CD4-positive, alpha-beta T cell (primary cell): ENCODE results near the gene MSANTD1. TPM values are rescaled to one million over a fixed set of nuclear protein-coding genes. Genes with fewer than 3 reads are reported as not detected.
A peak's percentile ranks its signal among the peaks of the same experiment; 100 is the strongest.
"Not testable (repeated sequence)": the region's sequence is repeated elsewhere in the genome, so short reads cannot be mapped to it uniquely, and the experiment has no call there.

ENCODE experiments used
- ATAC-seq: fragments of 200-7000 bp; cut with Tn5 transposase; one replicate; pipeline ENCODE4 v1.10.0; 2022; ENCODE audit warnings: mild to moderate bottlenecking; ENCODE audit not compliant: poor library complexity
- CTCF ChIA-PET: fragments of 350-600 bp; sonication (Branson Sonifier 250); formaldehyde crosslinking; loops from one replicate; lab custom pipeline; 2021; ENCODE audit warnings: antibody characterized with exemption, inconsistent platforms; lab: Charles Lee
- POLR2A ChIA-PET: fragments of 350-600 bp; sonication (Branson Sonifier 250); formaldehyde crosslinking; loops from one replicate; lab custom pipeline; 2021; ENCODE audit warnings: antibody characterized with exemption, inconsistent platforms; lab: Charles Lee
- DNase-seq, 14 experiments: peaks; one replicate each; pipeline ENCODE4 v3.0.0-alpha.2; 2013 to 2020; ENCODE audit warnings: mixed read lengths in 2 of 14
- H3K27ac ChIP-seq, 2 donors: one replicate each; pipeline versions ENCODE4 v1.5.1 to v1.7.0; 2013; ENCODE audit warnings: low read length in 2 of 2, low read depth in 1 of 2, mild to moderate bottlenecking in 1 of 2
- H3K27me3 ChIP-seq, 2 experiments: 1 replicate in 1 of 2; 2 replicates in 1 of 2; pipeline versions ENCODE4 v1.6.1 to v1.7.0; 2013; ENCODE audit warnings: low read length in 2 of 2, control low read depth in 1 of 2, mild to moderate bottlenecking in 1 of 2, moderate library complexity in 1 of 2; ENCODE audit not compliant: insufficient read depth in 2 of 2, control insufficient read depth in 1 of 2
- H3K36me3 ChIP-seq: one replicate; pipeline ENCODE4 v1.6.1; 2013; ENCODE audit warnings: low read length, control low read depth; ENCODE audit not compliant: insufficient read depth
- H3K4me1 ChIP-seq: one replicate; pipeline ENCODE4 v1.6.1; 2013; ENCODE audit warnings: low read length, control low read depth; ENCODE audit not compliant: insufficient read depth
- H3K4me3 ChIP-seq: one replicate; pipeline ENCODE4 v1.5.1; 2013; ENCODE audit warnings: mild to moderate bottlenecking, low read length, moderate library complexity
- H3K9me3 ChIP-seq, 2 experiments: 1 replicate in 1 of 2; 2 replicates in 1 of 2; pipeline versions ENCODE4 v1.6.1 to v1.7.0; 2013; ENCODE audit warnings: low read length in 2 of 2, mild to moderate bottlenecking in 2 of 2, control low read depth in 1 of 2, moderate library complexity in 1 of 2; ENCODE audit not compliant: control insufficient read depth in 1 of 2, insufficient read depth in 1 of 2
- H3K27ac Mint-ChIP-seq: one replicate; pipeline ENCODE4 v1.8.0; 2020; ENCODE audit warnings: mixed read lengths
- H3K27me3 Mint-ChIP-seq: one replicate; pipeline ENCODE4 v1.8.0; 2021; ENCODE audit warnings: mixed read lengths
- H3K36me3 Mint-ChIP-seq: one replicate; pipeline ENCODE4 v1.8.0; 2021; ENCODE audit warnings: low read depth, mixed read lengths
- H3K4me1 Mint-ChIP-seq: one replicate; pipeline ENCODE4 v1.8.0; 2021; ENCODE audit warnings: low read depth, mixed read lengths
- H3K4me3 Mint-ChIP-seq: one replicate; pipeline ENCODE4 v1.8.0; 2020; ENCODE audit warnings: mild to moderate bottlenecking, mixed read lengths
- H3K9me3 Mint-ChIP-seq: one replicate; pipeline ENCODE4 v1.8.0; 2020; ENCODE audit warnings: mixed read lengths
- CTCF ChIP-seq: fragments of 200-600 bp; IDR thresholded peaks from one replicate; pipeline ENCODE4 v1.8.0; 2022; ENCODE audit warnings: antibody characterized with exemption, mild to moderate bottlenecking
- intact Hi-C, 2 experiments: fragments of 100-400 bp; cut with DNase I in 1 of 2; cut with micrococcal nuclease in 1 of 2; formaldehyde crosslinking; loops; one replicate each; pipeline versions ENCODE4 v1.15.1 to v1.9.0; 2023 to 2025; cut with DNase I, micrococcal nuclease
- total RNA-seq, 174 experiments: library from RNA in 2 of 174; stranded (reverse) in 2 of 174; gene quantifications; one replicate each; pipeline ENCODE4 v1.2.3 and lab custom pipeline; 2021 to 2026

MSANTD1 gene
- total RNA-seq, 2 experiments from 2014 or later, result 0.67 to 0.74 TPM

- Mint-ChIP-seq H3K4me1 (peaks cover 80% of the 10 kb centered on the region), H3K27ac (no peak overlapping the region), H3K27me3 (no peaks in the 10 kb centered on the region), H3K36me3 (no peaks in the 10 kb centered on the region), H3K9me3 (no peaks in the 10 kb centered on the region), H3K4me3 (no peak overlapping the region)
- Histone ChIP-seq H3K27me3 (no peaks in the 10 kb centered on the region), H3K9me3 (peaks cover 0 to 8% of the 10 kb centered on the region in 2 experiments), H3K27ac (no peak overlapping the region), H3K36me3 (no peaks in the 10 kb centered on the region), H3K4me3 (no peak overlapping the region), H3K4me1 (peaks cover 34% of the 10 kb centered on the region)
- POLR2A ChIA-PET, result no interaction called here
- DNase-seq (no peak), ATAC-seq (no peak)
- TF ChIP-seq CTCF, result no peak
- intact Hi-C loops, result loop anchor here in 1 of 2 experiments (10.0 kb wide), 2 partner anchors 335 to 655 kb away; partner anchors contain the start of genes GRK4 and NOP14
- CTCF ChIA-PET, result no interaction called here
Measured at GRCh38 chr4:3299122-3299975, 50.4 kb downstream of the MSANTD1 start.

- no peak overlapping the region for H3K27ac ChIP-seq
- Mint-ChIP-seq H3K36me3 (no peaks in the 10 kb centered on the region), H3K4me3 (no peak overlapping the region), H3K27me3 (no peaks in the 10 kb centered on the region), H3K9me3 (no peaks in the 10 kb centered on the region), H3K27ac (no peak overlapping the region), H3K4me1 (peaks cover 83% of the 10 kb centered on the region)
- DNase-seq, result no peak
- no peak overlapping the region for H3K4me3 ChIP-seq
- H3K36me3 ChIP-seq, result no peaks in the 10 kb centered on the region
- intact Hi-C loops, result loop anchor here (10.0 kb wide), 3 partner anchors 55 to 655 kb away; partner anchors contain the start of genes GRK4 (in 1 of the 2) and NOP14 (in 1 of the 2)
- TF ChIP-seq CTCF, result no peak
- H3K27me3 ChIP-seq, result no peaks in the 10 kb centered on the region
- no peak for ATAC-seq
- CTCF ChIA-PET, result no interaction called here
- H3K9me3 ChIP-seq, result peaks cover 0 to 8% of the 10 kb centered on the region in 2 experiments
- H3K4me1 ChIP-seq, result peaks cover 41% of the 10 kb centered on the region
- POLR2A ChIA-PET, result no interaction called here
Measured at GRCh38 chr4:3299976-3300671, 51.2 kb downstream of the MSANTD1 start.

GRCh38 chr4:3300882-3301281 is 51.9 kb downstream of the MSANTD1 start:
- intact Hi-C loops, result loop anchor here in 1 of 2 experiments (10.0 kb wide), 1 partner anchor 54 kb away; no protein-coding TSS in a partner anchor
- H3K36me3 ChIP-seq, H3K27me3 Mint-ChIP-seq, H3K4me3 ChIP-seq, H3K27ac ChIP-seq, POLR2A ChIA-PET, ATAC-seq, CTCF ChIA-PET, H3K9me3 Mint-ChIP-seq, H3K36me3 Mint-ChIP-seq, DNase-seq, H3K9me3 ChIP-seq, H3K27me3 ChIP-seq: not testable (repeated sequence)
- Mint-ChIP-seq H3K4me1 (peaks cover 87% of the 10 kb centered on the region), H3K27ac (peak overlapping the region; percentile 85), H3K4me3 (peak overlapping the region; percentile 85)
- peaks cover 48% of the 10 kb centered on the region for H3K4me1 ChIP-seq
